Nephron (organoid): ENCODE results near the gene SLC10A2.

Source experiments
- H3K27ac Mint-ChIP-seq, 3 experiments: 2 replicates each; pipeline ENCODE4 v1.8.0; 2020; ENCODE audit warnings: mixed read lengths in 3 of 3, mild to moderate bottlenecking in 2 of 3, moderate library complexity in 1 of 3
- H3K27me3 Mint-ChIP-seq: 2 replicates; pipeline ENCODE4 v1.8.0; 2021; ENCODE audit warnings: low read depth, mild to moderate bottlenecking, moderate library complexity, mixed read lengths
- H3K36me3 Mint-ChIP-seq: 2 replicates; pipeline ENCODE4 v1.8.0; 2020; ENCODE audit warnings: low read depth, mixed read lengths
- H3K4me1 Mint-ChIP-seq: 2 replicates; pipeline ENCODE4 v1.8.0; 2020; ENCODE audit warnings: mixed read lengths
- H3K4me3 Mint-ChIP-seq, 3 experiments: 2 replicates each; pipeline ENCODE4 v1.8.0; 2020; ENCODE audit warnings: mild to moderate bottlenecking in 3 of 3, mixed read lengths in 3 of 3, moderate library complexity in 2 of 3
- H3K9me3 Mint-ChIP-seq: 2 replicates; pipeline ENCODE4 v1.8.0; 2020; ENCODE audit warnings: mixed read lengths
- TF ChIP-seq, protein P1 (sequence below), 3 experiments: fragments of 200-600 bp; sonication (generic); IDR thresholded peaks; one replicate each; pipeline ENCODE4 v1.5.0; 2021; ENCODE audit warnings: antibody characterized with exemption in 3 of 3; ENCODE audit not compliant: unreplicated experiment in 3 of 3

Gene SLC10A2

DNA sequence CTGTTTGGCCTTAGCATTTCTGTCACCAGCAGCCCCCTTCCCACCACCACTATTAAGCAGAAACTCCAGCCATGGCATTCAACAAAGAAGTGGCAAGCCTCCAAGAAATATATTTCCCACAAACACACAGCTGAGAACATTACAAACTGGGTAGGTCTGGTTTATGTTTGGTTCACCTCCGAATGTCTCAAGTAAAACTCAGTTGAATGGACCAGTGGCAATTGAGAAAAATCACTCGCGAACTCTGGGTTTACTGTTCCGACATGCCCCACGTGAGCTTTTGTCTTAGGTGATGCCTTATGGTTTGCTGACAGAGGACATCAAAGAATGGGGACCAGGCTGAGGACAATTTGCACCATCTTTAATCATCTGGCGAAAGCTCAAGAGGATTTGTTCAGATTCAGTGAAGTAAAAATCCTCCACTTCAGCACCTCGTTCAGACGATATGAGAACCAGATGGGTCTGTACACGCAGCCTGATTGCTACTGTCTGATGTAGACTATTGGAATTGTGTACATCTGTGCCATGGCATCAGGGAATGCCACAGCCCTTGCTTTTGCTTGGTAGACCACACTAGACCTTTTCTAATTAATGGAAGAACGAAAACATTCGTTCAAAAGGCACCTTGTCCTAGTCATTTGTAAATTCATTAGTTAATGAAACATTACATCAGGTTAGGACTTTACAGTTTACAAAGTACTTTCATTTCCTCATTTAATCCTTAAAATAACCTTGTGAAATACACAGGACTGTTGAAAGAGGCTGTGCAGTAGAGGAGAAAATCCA is 59.4 kb downstream of the SLC10A2 start:
- no peak overlapping the region for H3K27ac Mint-ChIP-seq
- H3K9me3 Mint-ChIP-seq = peaks cover 3% of the 10 kb centered on the region

DNA sequence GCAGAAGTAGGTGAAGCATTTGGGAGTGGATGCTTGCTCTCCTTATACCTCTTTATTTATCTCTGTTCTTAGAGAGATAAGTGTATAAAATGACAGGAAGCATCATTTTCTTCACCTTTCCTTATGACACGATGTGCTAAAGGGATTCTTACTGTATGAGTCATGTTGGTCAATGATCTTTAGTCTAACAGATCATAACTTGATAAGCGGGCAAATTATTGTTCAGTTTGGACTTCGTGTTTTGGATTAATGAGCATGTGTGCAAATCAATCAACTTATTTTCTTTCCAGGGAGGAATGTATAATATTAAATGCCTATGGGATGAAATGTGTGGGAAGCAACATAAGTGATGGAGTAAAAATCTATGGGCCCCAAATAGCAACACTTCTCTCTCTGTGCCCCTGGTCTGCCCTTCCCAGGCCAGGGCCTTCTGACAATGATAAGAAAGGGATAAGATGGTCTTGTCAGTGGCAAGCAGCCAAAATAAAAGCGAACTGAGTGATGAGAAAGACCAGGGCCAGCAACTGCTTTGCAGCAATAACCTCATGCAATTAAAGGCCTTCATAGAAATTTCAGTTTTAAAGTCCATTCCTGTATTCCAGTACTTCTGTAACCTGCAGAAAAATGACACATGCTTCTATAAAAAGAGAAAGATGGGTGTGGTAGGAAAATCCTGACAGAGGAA is 61.4 kb downstream of the SLC10A2 start:
- peaks cover 6% of the 10 kb centered on the region for H3K4me1 Mint-ChIP-seq
- no peak overlapping the region for H3K4me3 Mint-ChIP-seq
- H3K36me3 Mint-ChIP-seq = peaks cover 4% of the 10 kb centered on the region
- no peaks in the 10 kb centered on the region for H3K27me3 Mint-ChIP-seq
- peaks cover 6% of the 10 kb centered on the region for H3K9me3 Mint-ChIP-seq
- H3K27ac Mint-ChIP-seq = no peak overlapping the region
- TF ChIP-seq, protein P1, sequence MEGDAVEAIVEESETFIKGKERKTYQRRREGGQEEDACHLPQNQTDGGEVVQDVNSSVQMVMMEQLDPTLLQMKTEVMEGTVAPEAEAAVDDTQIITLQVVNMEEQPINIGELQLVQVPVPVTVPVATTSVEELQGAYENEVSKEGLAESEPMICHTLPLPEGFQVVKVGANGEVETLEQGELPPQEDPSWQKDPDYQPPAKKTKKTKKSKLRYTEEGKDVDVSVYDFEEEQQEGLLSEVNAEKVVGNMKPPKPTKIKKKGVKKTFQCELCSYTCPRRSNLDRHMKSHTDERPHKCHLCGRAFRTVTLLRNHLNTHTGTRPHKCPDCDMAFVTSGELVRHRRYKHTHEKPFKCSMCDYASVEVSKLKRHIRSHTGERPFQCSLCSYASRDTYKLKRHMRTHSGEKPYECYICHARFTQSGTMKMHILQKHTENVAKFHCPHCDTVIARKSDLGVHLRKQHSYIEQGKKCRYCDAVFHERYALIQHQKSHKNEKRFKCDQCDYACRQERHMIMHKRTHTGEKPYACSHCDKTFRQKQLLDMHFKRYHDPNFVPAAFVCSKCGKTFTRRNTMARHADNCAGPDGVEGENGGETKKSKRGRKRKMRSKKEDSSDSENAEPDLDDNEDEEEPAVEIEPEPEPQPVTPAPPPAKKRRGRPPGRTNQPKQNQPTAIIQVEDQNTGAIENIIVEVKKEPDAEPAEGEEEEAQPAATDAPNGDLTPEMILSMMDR (IDR thresholded peaks at IDR 0.05; ENCODE audit: unreplicated experiment in 3 of 3) = no peak

More for the DNA sequence above, 59.4 kb downstream of the SLC10A2 start:
- no peaks in the 10 kb centered on the region for H3K27me3 Mint-ChIP-seq
- peaks cover 4% of the 10 kb centered on the region for H3K36me3 Mint-ChIP-seq
- H3K4me3 Mint-ChIP-seq = no peak overlapping the region
- TF ChIP-seq, protein P1 (IDR thresholded peaks at IDR 0.05; ENCODE audit: unreplicated experiment in 3 of 3) = no peak
- peaks cover 6% of the 10 kb centered on the region for H3K4me1 Mint-ChIP-seq

GRCh38 chr13:103003631-103004030 is 62.6 kb downstream of the SLC10A2 start:
- Mint-ChIP-seq H3K27me3 (no peaks in the 10 kb centered on the region), H3K27ac (peak overlapping the region in 1 of 3 experiments; percentile 63), H3K4me1 (peaks cover 6% of the 10 kb centered on the region), H3K36me3 (peaks cover 4% of the 10 kb centered on the region), H3K9me3 (peaks cover 6% of the 10 kb centered on the region), H3K4me3 (no peak overlapping the region)
- TF ChIP-seq, protein P1 (IDR thresholded peaks at IDR 0.05; ENCODE audit: unreplicated experiment in 3 of 3) = no peak

DNA sequence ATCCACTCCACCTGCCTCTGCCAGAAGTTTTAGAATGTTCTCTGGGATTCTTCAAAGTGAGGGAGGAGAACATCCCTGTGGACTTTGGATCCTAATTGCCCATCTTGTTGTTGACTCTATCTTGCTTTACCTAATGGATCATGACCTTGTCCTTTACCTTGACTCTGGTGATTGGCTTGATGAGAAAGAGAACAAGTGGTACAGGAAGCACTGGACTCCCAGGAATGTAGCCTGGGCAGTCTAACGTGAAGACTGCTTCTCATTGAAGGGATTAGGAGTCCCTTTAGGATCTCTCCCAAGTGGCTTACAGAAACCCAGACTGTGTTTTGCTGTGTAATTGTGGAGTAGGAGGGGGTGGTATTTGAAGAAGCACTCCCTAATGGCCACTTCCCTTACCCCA is 63.9 kb downstream of the SLC10A2 start:
- Mint-ChIP-seq H3K27me3 (no peaks in the 10 kb centered on the region), H3K4me3 (no peak overlapping the region), H3K9me3 (peaks cover 6% of the 10 kb centered on the region), H3K4me1 (peaks cover 6% of the 10 kb centered on the region), H3K27ac (no peak overlapping the region), H3K36me3 (peaks cover 4% of the 10 kb centered on the region)
- TF ChIP-seq, protein P1 (IDR thresholded peaks at IDR 0.05; ENCODE audit: unreplicated experiment in 3 of 3) = no peak

- peaks cover 6% of the 10 kb centered on the region for H3K4me1 Mint-ChIP-seq
- no peak overlapping the region for H3K4me3 Mint-ChIP-seq
- H3K27me3 Mint-ChIP-seq = no peaks in the 10 kb centered on the region
- TF ChIP-seq, protein P1 (IDR thresholded peaks at IDR 0.05; ENCODE audit: unreplicated experiment in 3 of 3) = no peak
- no peak overlapping the region for H3K27ac Mint-ChIP-seq
- H3K9me3 Mint-ChIP-seq = peaks cover 13% of the 10 kb centered on the region
- peaks cover 4% of the 10 kb centered on the region for H3K36me3 Mint-ChIP-seq
Observed at GRCh38 chr13:103000157-103000556, 66.1 kb downstream of the SLC10A2 start.
